Hepatocyte (in vitro differentiated cells): Measurements from ENCODE around the gene DNAAF9. TPM values are rescaled to one million over a fixed set of nuclear protein-coding genes. Genes with fewer than 3 reads are reported as not detected.

Source experiments
- DNase-seq: peaks from one replicate; pipeline ENCODE4 v3.0.0-alpha.2; 2016; ENCODE audit warnings: low spot score
- H2AFZ ChIP-seq: fragments of 200-600 bp; sonication (generic); 2 replicates; pipeline ENCODE4 v1.6.0; 2016; ENCODE audit warnings: antibody characterized with exemption, mild to moderate bottlenecking
- H3K27ac ChIP-seq: fragments of 200-600 bp; sonication (generic); 2 replicates; pipeline ENCODE4 v1.5.1; 2016; ENCODE audit warnings: mild to moderate bottlenecking
- H3K27me3 ChIP-seq: fragments of 200-600 bp; sonication (generic); 2 replicates; pipeline ENCODE4 v1.6.1; 2016
- H3K36me3 ChIP-seq: fragments of 200-600 bp; sonication (generic); replicated peaks from 2 replicates; pipeline ENCODE4 v1.5.1; 2016; ENCODE audit warnings: low read depth; ENCODE audit not compliant: insufficient read depth
- H3K4me1 ChIP-seq: fragments of 200-600 bp; sonication (generic); 2 replicates; pipeline ENCODE4 v1.5.1; 2016; ENCODE audit warnings: mild to moderate bottlenecking, moderate library complexity; ENCODE audit not compliant: insufficient read depth
- H3K4me2 ChIP-seq: fragments of 200-600 bp; sonication (generic); 2 replicates; pipeline ENCODE4 v1.6.0; 2016
- H3K4me3 ChIP-seq: fragments of 200-600 bp; sonication (generic); 2 replicates; pipeline ENCODE4 v1.5.1; 2016; ENCODE audit warnings: mild to moderate bottlenecking
- H3K79me2 ChIP-seq: fragments of 200-600 bp; sonication (generic); 2 replicates; pipeline ENCODE4 v1.6.0; 2017; ENCODE audit warnings: mild to moderate bottlenecking
- H3K9me2 ChIP-seq: fragments of 200-600 bp; sonication (generic); replicated peaks from 2 replicates; pipeline ENCODE4 v1.6.0; 2017; ENCODE audit warnings: mild to moderate bottlenecking; ENCODE audit not compliant: insufficient read depth
- H3K9me3 ChIP-seq: fragments of 200-600 bp; sonication (generic); 2 replicates; pipeline ENCODE4 v1.5.1; 2016; ENCODE audit warnings: low read depth, mild to moderate bottlenecking
- H4K20me1 ChIP-seq: fragments of 200-600 bp; sonication (generic); 2 replicates; pipeline ENCODE4 v1.6.0; 2016; ENCODE audit warnings: mild to moderate bottlenecking; ENCODE audit not compliant: insufficient read depth, poor library complexity, severe bottlenecking
- CTCF ChIP-seq: fragments of 200-600 bp; sonication (generic); IDR thresholded peaks from 2 replicates; pipeline ENCODE4 v1.5.1; 2016; ENCODE audit warnings: antibody characterized with exemption, mild to moderate bottlenecking; ENCODE audit not compliant: poor library complexity
- EZH2 ChIP-seq: fragments of 200-600 bp; sonication (generic); IDR thresholded peaks from 2 replicates; pipeline ENCODE4 v1.6.1; 2016; ENCODE audit warnings: antibody characterized with exemption, mild to moderate bottlenecking, borderline replicate concordance
- EZH2phosphoT487 ChIP-seq: fragments of 200-600 bp; sonication (generic); IDR thresholded peaks from one replicate; pipeline ENCODE4 v1.6.1; 2018; ENCODE audit warnings: antibody characterized with exemption, mild to moderate bottlenecking, low read depth, moderate library complexity; ENCODE audit not compliant: unreplicated experiment, severe bottlenecking
- WGBS: methylation state at CpG from one replicate; pipeline ENCODE4 v1.1.6; 2016; ENCODE audit warnings: low lambda C conversion rate; ENCODE audit errors: missing lambda C conversion rate; 5-methylcytosine and 5-hydroxymethylcytosine counted together
- polyA plus RNA-seq: library from polyadenylated mRNA; unstranded; fragments of >200 nt; fragmentation: Nextera tagmentation; extraction: Ambion mirVana; gene quantifications from 2 replicates; pipeline ENCODE4 v1.2.1, GENCODE V29; 2016
- total RNA-seq: library from RNA; depleted of rRNA; stranded (reverse); fragments of >200 nt; gene quantifications from 2 replicates; pipeline ENCODE4 v1.2.3, GENCODE V29; 2014

Gene DNAAF9
- total and polyA plus RNA-seq, 2 experiments from 2014 or later = 4.7 to 11.9 TPM

GRCh38 chr20:3406481-3407039 lies 909 bp downstream of the DNAAF9 start:
- no peaks in the 10 kb centered on the region for H3K27me3 ChIP-seq
- H3K9me2 ChIP-seq = no peaks in the 10 kb centered on the region
- no peaks in the 10 kb centered on the region for H3K36me3 ChIP-seq
- peak overlapping the region; percentile 90 for H2AFZ ChIP-seq
- 3% methylated on average over 27 of the region's 27 CpGs for WGBS
- peak; percentile 45 for DNase-seq
- H3K27ac ChIP-seq = peak overlapping the region; percentile 96
- peak overlapping the region; percentile 76 for H3K4me3 ChIP-seq
- TF ChIP-seq EZH2phosphoT487 (no peak), EZH2 (no peak), CTCF (no peak)
- peaks cover 11% of the 10 kb centered on the region for H3K4me1 ChIP-seq
- H3K9me3 ChIP-seq = no peaks in the 10 kb centered on the region
- peaks cover 4% of the 10 kb centered on the region for H4K20me1 ChIP-seq
- peaks cover 57% of the 10 kb centered on the region for H3K79me2 ChIP-seq
- H3K4me2 ChIP-seq = peak overlapping the region; percentile 94

GRCh38 chr20:3405696-3406358 lies 1.6 kb downstream of the DNAAF9 start:
- H3K9me3 ChIP-seq = no peaks in the 10 kb centered on the region
- no peaks in the 10 kb centered on the region for H3K27me3 ChIP-seq
- no peaks in the 10 kb centered on the region for H3K9me2 ChIP-seq
- peak overlapping the region; percentile 90 for H2AFZ ChIP-seq
- H3K27ac ChIP-seq = peak overlapping the region; percentile 96
- DNase-seq = no peak
- peak overlapping the region; percentile 94 for H3K4me2 ChIP-seq
- H4K20me1 ChIP-seq = peaks cover 4% of the 10 kb centered on the region
- no peak for TF ChIP-seq EZH2
- 46% methylated on average over 3 of the region's 3 CpGs for WGBS
- peaks cover 64% of the 10 kb centered on the region for H3K79me2 ChIP-seq
- peaks cover 11% of the 10 kb centered on the region for H3K4me1 ChIP-seq
- H3K4me3 ChIP-seq = peak overlapping the region; percentile 76
- H3K36me3 ChIP-seq = no peaks in the 10 kb centered on the region

- no peak for DNase-seq
- Histone ChIP-seq H3K79me2 (peaks cover 71% of the 10 kb centered on the region), H3K4me3 (no peak overlapping the region), H3K9me2 (no peaks in the 10 kb centered on the region), H3K9me3 (no peaks in the 10 kb centered on the region), H4K20me1 (peaks cover 8% of the 10 kb centered on the region), H3K27ac (peak overlapping the region; percentile 96), H3K4me1 (peaks cover 11% of the 10 kb centered on the region), H3K36me3 (no peaks in the 10 kb centered on the region), H3K4me2 (peak overlapping the region; percentile 94), H3K27me3 (no peaks in the 10 kb centered on the region), H2AFZ (no peak overlapping the region)
- 60% methylated on average over 2 of the region's 2 CpGs for WGBS
- TF ChIP-seq EZH2 (no peak), CTCF (no peak), EZH2phosphoT487 (no peak)
Observed at GRCh38 chr20:3405139-3405538, 2.3 kb downstream of the DNAAF9 start.

GRCh38 chr20:3404402-3404801 lies 3.1 kb downstream of the DNAAF9 start:
- peaks cover 78% of the 10 kb centered on the region for H3K79me2 ChIP-seq
- H3K9me3 ChIP-seq = no peaks in the 10 kb centered on the region
- H2AFZ ChIP-seq = no peak overlapping the region
- H4K20me1 ChIP-seq = peaks cover 14% of the 10 kb centered on the region
- H3K36me3 ChIP-seq = no peaks in the 10 kb centered on the region
- TF ChIP-seq CTCF (no peak), EZH2 (no peak)
- H3K9me2 ChIP-seq = no peaks in the 10 kb centered on the region
- no peak for DNase-seq
- WGBS = 99% methylated on average over 4 of the region's 4 CpGs
- peak overlapping the region; percentile 38 for H3K27ac ChIP-seq
- H3K27me3 ChIP-seq = no peaks in the 10 kb centered on the region
- H3K4me1 ChIP-seq = peaks cover 11% of the 10 kb centered on the region
- H3K4me2 ChIP-seq = peak overlapping the region; percentile 94
- no peak overlapping the region for H3K4me3 ChIP-seq
